Frontal cortex (tissue), 4 donors: ENCODE data around the gene ELK1. TPM values are rescaled to one million over a fixed set of nuclear protein-coding genes. Genes with fewer than 3 reads are reported as not detected.
"Not testable (repeated sequence)": the region's sequence is repeated elsewhere in the genome, so short reads cannot be mapped to it uniquely, and the experiment has no call there.

Source experiments
- DNase-seq, 2 donors: peaks; one replicate each; pipeline ENCODE4 v3.0.0; 2012; ENCODE audit warnings: low spot score in 2 of 2
- FAIRE-seq: peaks from 2 replicates; lab custom pipeline; 2012; peaks lifted over from hg19 to GRCh38; lab: Jason Lieb, UNC
- total RNA-seq: library from RNA; depleted of rRNA; stranded (reverse); fragments of >200 nt; gene quantifications from one replicate; pipeline ENCODE4 v1.2.3, GENCODE V29; 2014
- donor health status: control.
- donor health status: control.
- donor health status: control.

ELK1 gene
- total RNA-seq, 1 donor from 2014 or later: 17.5 TPM

- DNase-seq (no peak), FAIRE-seq (no peak)
Measured at GRCh38 chrX:47614618-47615017, 35.7 kb downstream of the ELK1 start.

- FAIRE-seq (no peak), DNase-seq (no peak)
Measured at GRCh38 chrX:47613082-47613481, 37.3 kb downstream of the ELK1 start.

- FAIRE-seq: no peak
- no peak for DNase-seq
Measured at GRCh38 chrX:47612418-47612817, 37.9 kb downstream of the ELK1 start.

GRCh38 chrX:47611926-47612325, 38.4 kb downstream of the ELK1 start:
- FAIRE-seq (no peak), DNase-seq (no peak)

GRCh38 chrX:47611489-47611888, 38.9 kb downstream of the ELK1 start:
- no peak for FAIRE-seq
- no peak for DNase-seq

GRCh38 chrX:47610511-47610910, 39.9 kb downstream of the ELK1 start:
- no peak for FAIRE-seq

GRCh38 chrX:47608130-47608810, 42.1 kb downstream of the ELK1 start:
- no peak for FAIRE-seq
- peak in 1 of 2 donors; percentile 22 for DNase-seq

More at GRCh38 chrX:47610511-47610910, 39.9 kb downstream of the ELK1 start:
- no peak for DNase-seq

- FAIRE-seq (no peak), DNase-seq (no peak)
Measured at GRCh38 chrX:47607091-47607490, 43.3 kb downstream of the ELK1 start.

- DNase-seq (no peak), FAIRE-seq (no peak)
Measured at GRCh38 chrX:47605024-47605423, 45.3 kb downstream of the ELK1 start.

- FAIRE-seq, DNase-seq: not testable (repeated sequence)
Measured at GRCh38 chrX:47603125-47603524, 47.2 kb downstream of the ELK1 start.

GRCh38 chrX:47597222-47597621, 53.1 kb downstream of the ELK1 start:
- DNase-seq (no peak), FAIRE-seq (no peak)

GRCh38 chrX:47596256-47596655, 54.1 kb downstream of the ELK1 start:
- DNase-seq (no peak), FAIRE-seq (no peak)

GRCh38 chrX:47595716-47596251, 54.6 kb downstream of the ELK1 start:
- no peak for FAIRE-seq
- DNase-seq: no peak

- FAIRE-seq: no peak
- no peak for DNase-seq
Measured at GRCh38 chrX:47593522-47593921, 56.8 kb downstream of the ELK1 start.

- DNase-seq (no peak), FAIRE-seq (no peak)
Measured at GRCh38 chrX:47590984-47591383, 59.4 kb downstream of the ELK1 start.

- FAIRE-seq: no peak
Measured at GRCh38 chrX:47587906-47588735, 62.2 kb downstream of the ELK1 start.

GRCh38 chrX:47587091-47587891, 63.1 kb downstream of the ELK1 start:
- FAIRE-seq (no peak), DNase-seq (no peak)

More at GRCh38 chrX:47587906-47588735, 62.2 kb downstream of the ELK1 start:
- DNase-seq: no peak

- DNase-seq (no peak), FAIRE-seq (no peak)
Measured at GRCh38 chrX:47586043-47586787, 64.1 kb downstream of the ELK1 start.
